Breast epithelium (tissue), 4 donors: ENCODE measurements around the gene AACS. TPM values are rescaled to one million over a fixed set of nuclear protein-coding genes. Genes with fewer than 3 reads are reported as not detected.

Source experiments
- DNase-seq, 2 donors: peaks; one replicate each; pipeline ENCODE4 v3.0.0-alpha.2; 2019; ENCODE audit warnings: low spot score in 2 of 2
- H3K27ac ChIP-seq, 2 donors: fragments of 200-600 bp; sonication (generic) in 1 of 2; one replicate each; pipeline ENCODE4 v1.5.1; 2016 to 2019; ENCODE audit warnings: mild to moderate bottlenecking in 1 of 2
- H3K27me3 ChIP-seq, 2 donors: fragments of 200-600 bp; sonication (generic) in 1 of 2; one replicate each; pipeline versions ENCODE4 v1.5.1 to v1.6.0; 2017 to 2019; ENCODE audit warnings: control low read depth in 1 of 2, mild to moderate bottlenecking in 1 of 2
- H3K36me3 ChIP-seq: fragments of 200-600 bp; one replicate; pipeline ENCODE4 v1.5.1; 2019
- H3K4me1 ChIP-seq, 2 donors: fragments of 200-600 bp; sonication (generic); one replicate each; pipeline ENCODE4 v1.5.1; 2016 to 2019; ENCODE audit warnings: control low read depth in 1 of 2
- H3K4me3 ChIP-seq, 3 donors: fragments of 200-600 bp; sonication (generic); 1 replicate in 2 of 3; 2 replicates in 1 of 3; pipeline ENCODE4 v1.5.1; 2016 to 2019; ENCODE audit warnings: mild to moderate bottlenecking in 3 of 3, moderate library complexity in 2 of 3
- H3K9me3 ChIP-seq, 2 donors: fragments of 200-600 bp; sonication (generic) in 1 of 2; one replicate each; pipeline ENCODE4 v1.5.1; 2016 to 2019; ENCODE audit warnings: control low read depth in 1 of 2
- POLR2A ChIP-seq: fragments of 450-650 bp; IDR thresholded peaks from one replicate; pipeline ENCODE4 v1.6.1; 2016; ENCODE audit warnings: antibody characterized with exemption, mild to moderate bottlenecking, moderate library complexity
- POLR2AphosphoS5 ChIP-seq, 3 donors: sonication (generic); formaldehyde crosslinking; IDR thresholded peaks; one replicate each; pipeline ENCODE4 v1.6.1; 2017; ENCODE audit warnings: antibody characterized with exemption in 3 of 3
- intact Hi-C: fragments of 100-400 bp; cut with DNase I; formaldehyde crosslinking; loops from one replicate; pipeline ENCODE4 v1.15.1; 2023; ENCODE audit warnings: low total_unique reads
- total RNA-seq, 3 donors: library from RNA; depleted of rRNA; stranded (reverse); fragments of >200 nt; gene quantifications; one replicate each; pipeline ENCODE4 v1.1.0, GENCODE V29; 2016
- TF ChIP-seq, protein P1 (sequence below), 3 donors: fragments of 450-650 bp; IDR thresholded peaks; one replicate each; pipeline ENCODE4 v1.5.1; 2016 to 2017; ENCODE audit warnings: antibody characterized with exemption in 3 of 3, mild to moderate bottlenecking in 3 of 3, moderate library complexity in 3 of 3

The AACS gene
- total RNA-seq, 3 donors from 2014 or later = 28.8 to 79.0 (median 33.7) TPM

DNA sequence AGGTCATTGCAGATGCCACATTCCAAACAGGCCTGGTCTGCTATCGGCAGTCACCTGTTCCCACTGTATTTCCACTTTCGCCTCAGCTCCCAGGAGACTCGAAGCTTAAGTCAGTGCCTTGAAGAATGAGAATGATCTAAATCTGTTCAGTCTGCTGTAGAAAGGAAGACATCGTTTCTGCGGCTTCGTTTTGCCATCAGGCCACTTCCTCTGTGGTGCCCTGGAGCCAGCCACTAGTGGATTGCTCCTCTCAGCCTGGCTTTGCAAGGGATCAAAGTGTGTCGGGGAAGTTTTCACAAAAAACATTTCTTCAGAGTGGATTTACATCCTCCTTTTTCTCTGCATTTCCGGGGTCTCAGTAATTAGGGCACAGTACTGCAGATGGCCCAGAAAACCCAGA lies 66.7 kb downstream of the AACS start:
- Histone ChIP-seq H3K27me3 (no peaks in the 10 kb centered on the region), H3K4me3 (no peak overlapping the region), H3K4me1 (no peaks in the 10 kb centered on the region), H3K9me3 (no peaks in the 10 kb centered on the region), H3K36me3 (no peaks in the 10 kb centered on the region), H3K27ac (no peak overlapping the region)
- intact Hi-C loops = no loop called here
- no peak for DNase-seq
- TF ChIP-seq, protein P1, sequence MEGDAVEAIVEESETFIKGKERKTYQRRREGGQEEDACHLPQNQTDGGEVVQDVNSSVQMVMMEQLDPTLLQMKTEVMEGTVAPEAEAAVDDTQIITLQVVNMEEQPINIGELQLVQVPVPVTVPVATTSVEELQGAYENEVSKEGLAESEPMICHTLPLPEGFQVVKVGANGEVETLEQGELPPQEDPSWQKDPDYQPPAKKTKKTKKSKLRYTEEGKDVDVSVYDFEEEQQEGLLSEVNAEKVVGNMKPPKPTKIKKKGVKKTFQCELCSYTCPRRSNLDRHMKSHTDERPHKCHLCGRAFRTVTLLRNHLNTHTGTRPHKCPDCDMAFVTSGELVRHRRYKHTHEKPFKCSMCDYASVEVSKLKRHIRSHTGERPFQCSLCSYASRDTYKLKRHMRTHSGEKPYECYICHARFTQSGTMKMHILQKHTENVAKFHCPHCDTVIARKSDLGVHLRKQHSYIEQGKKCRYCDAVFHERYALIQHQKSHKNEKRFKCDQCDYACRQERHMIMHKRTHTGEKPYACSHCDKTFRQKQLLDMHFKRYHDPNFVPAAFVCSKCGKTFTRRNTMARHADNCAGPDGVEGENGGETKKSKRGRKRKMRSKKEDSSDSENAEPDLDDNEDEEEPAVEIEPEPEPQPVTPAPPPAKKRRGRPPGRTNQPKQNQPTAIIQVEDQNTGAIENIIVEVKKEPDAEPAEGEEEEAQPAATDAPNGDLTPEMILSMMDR (IDR thresholded peaks at IDR 0.05) = no peak
- TF ChIP-seq POLR2A = no peak
- no peak for TF ChIP-seq POLR2AphosphoS5 (IDR thresholded peaks at IDR 0.05)

DNA sequence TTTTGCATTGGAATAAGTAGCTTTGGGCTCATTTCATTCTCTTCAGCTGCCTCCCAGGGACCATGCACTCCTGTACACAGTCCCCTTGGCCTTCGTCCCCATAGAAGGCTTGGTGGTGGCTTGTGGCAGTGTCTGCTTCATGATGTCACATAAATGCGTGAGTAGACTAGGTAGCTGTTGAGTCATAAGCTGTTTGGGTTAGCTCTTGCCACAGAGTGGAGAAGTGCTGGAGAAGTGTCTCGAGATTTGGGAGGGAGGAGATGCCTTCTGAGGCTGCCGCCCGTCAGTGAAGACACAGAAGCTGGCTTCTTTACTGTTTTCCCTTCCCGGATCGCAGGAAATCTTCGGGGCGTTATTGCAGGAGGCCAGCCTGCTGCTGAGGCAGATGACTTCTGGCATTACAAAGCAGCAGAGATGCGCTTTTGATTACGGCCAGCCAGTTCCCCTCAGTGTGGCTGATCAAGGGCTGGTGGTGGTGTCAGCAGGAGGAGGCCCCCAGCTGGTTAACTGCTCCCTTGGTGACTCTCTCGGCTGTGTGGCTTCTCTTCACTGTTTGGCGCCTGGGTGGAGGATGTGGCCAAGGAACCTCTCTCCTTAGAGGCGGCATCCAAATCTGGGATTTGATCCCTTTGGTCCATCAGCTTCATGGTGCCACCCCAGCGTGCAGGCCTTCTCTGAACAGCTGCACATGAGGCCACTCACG lies 67.6 kb downstream of the AACS start:
- H3K4me1 ChIP-seq = no peaks in the 10 kb centered on the region
- H3K4me3 ChIP-seq = no peak overlapping the region
- DNase-seq = no peak
- TF ChIP-seq POLR2A = no peak
- intact Hi-C loops = no loop called here
- no peaks in the 10 kb centered on the region for H3K36me3 ChIP-seq
- no peak overlapping the region for H3K27ac ChIP-seq
- no peaks in the 10 kb centered on the region for H3K27me3 ChIP-seq
- no peaks in the 10 kb centered on the region for H3K9me3 ChIP-seq

DNA sequence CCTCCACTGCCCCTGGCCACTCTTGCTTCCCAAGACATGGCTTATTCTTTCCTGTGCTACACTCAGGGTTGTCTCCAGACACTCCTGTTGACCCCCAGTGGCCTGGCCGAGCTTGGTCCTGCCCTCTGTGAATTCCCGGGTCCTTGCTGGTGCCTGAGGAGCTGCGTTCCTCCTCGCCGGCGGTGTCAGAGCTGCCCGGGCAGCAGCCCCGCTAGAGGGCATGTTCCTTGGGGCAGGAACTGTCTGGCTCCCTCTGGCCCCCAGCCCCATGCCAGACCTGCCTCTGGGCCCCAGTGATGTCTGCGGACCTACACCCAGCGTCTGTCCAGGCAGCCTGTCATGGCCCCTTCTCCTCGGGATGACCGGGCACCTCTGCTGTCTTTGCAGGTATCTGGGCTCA lies 68.4 kb downstream of the AACS start:
- DNase-seq = no peak
- Histone ChIP-seq H3K4me1 (no peaks in the 10 kb centered on the region), H3K9me3 (no peaks in the 10 kb centered on the region), H3K36me3 (no peaks in the 10 kb centered on the region), H3K27me3 (no peaks in the 10 kb centered on the region), H3K4me3 (no peak overlapping the region), H3K27ac (no peak overlapping the region)
- intact Hi-C loops = no loop called here
- TF ChIP-seq POLR2A = no peak
- TF ChIP-seq, protein P1 (IDR thresholded peaks at IDR 0.05) = no peak
- TF ChIP-seq POLR2AphosphoS5 (IDR thresholded peaks at IDR 0.05) = no peak

DNA sequence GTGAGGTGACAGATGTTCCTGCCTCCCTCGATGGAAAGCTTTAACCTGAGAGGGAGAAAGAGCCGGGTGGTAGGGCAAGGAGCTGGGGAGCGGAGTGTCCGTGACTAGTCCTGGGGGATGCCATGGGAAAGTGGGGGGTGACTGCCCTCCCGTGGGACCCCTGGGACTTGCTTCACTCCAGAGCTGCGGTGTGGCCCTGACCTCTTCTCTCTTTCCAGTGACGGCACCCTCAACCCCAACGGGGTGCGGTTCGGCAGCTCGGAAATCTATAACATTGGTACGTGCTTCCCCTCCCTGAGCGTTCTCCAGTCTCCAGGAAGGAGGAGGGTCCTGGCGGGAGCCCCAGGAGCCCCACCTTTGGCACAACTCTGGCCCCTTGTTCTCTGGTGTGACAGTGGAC lies 69.3 kb downstream of the AACS start:
- intact Hi-C loops = no loop called here
- H3K36me3 ChIP-seq = no peaks in the 10 kb centered on the region

DNA sequence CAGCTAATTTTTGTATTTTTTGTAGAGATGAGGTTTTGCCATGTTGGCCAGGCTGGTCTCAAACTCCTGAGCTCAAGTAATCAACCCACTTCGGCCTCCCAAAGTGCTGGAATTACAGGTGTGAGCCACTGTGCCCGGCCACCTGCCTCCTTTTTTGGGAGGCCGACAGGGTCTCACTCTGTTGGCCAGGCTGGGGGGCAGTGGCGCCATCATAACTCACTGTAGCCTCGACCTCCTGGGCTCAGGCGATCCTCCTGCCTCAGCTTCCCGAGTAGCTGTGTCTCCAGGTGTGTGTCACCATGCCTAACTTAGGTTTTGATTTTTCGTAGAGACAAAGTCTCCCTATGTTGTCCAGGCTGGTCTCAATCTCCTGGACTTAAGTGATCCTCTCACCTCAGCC lies 70.7 kb downstream of the AACS start:
- no peaks in the 10 kb centered on the region for H3K36me3 ChIP-seq
- intact Hi-C loops = no loop called here
- H3K27ac ChIP-seq = no peak overlapping the region
- H3K9me3 ChIP-seq = no peaks in the 10 kb centered on the region
- H3K4me3 ChIP-seq = no peak overlapping the region
- H3K27me3 ChIP-seq = no peaks in the 10 kb centered on the region
- DNase-seq = no peak
- TF ChIP-seq POLR2AphosphoS5 (IDR thresholded peaks at IDR 0.05) (no peak), POLR2A (no peak)
- TF ChIP-seq, protein P1 (IDR thresholded peaks at IDR 0.05) = no peak
- no peaks in the 10 kb centered on the region for H3K4me1 ChIP-seq

More for the DNA sequence above, 69.3 kb downstream of the AACS start:
- no peak overlapping the region for H3K27ac ChIP-seq
- H3K4me3 ChIP-seq = no peak overlapping the region
- DNase-seq = no peak
- no peak for TF ChIP-seq POLR2AphosphoS5 (IDR thresholded peaks at IDR 0.05)
- TF ChIP-seq POLR2A = no peak
- TF ChIP-seq, protein P1 (IDR thresholded peaks at IDR 0.05) = no peak
- H3K9me3 ChIP-seq = no peaks in the 10 kb centered on the region
- H3K4me1 ChIP-seq = no peaks in the 10 kb centered on the region
- no peaks in the 10 kb centered on the region for H3K27me3 ChIP-seq
